ENCODE measurements around the gene TSC22D2. TPM values are rescaled to one million over a fixed set of nuclear protein-coding genes. Genes with fewer than 3 reads are reported as not detected.

Gene TSC22D2
- total RNA-seq, 1 experiment from 2014 or later: 20.0 TPM

- Histone ChIP-seq H3K36me3 (ENCODE audit: control insufficient read depth in 1 of 2, insufficient read depth in 2 of 2, low read length in 2 of 2) (no peaks in the 10 kb centered on the region), H4K20me1 (ENCODE audit: insufficient read depth) (peaks cover 16% of the 10 kb centered on the region; the same call in 1 of the 2 replicates), H3K9me3 (ENCODE audit: control insufficient read depth in 1 of 2, insufficient read depth in 1 of 2, low read depth in 1 of 2, low read length in 2 of 2) (no peaks in the 10 kb centered on the region), H3K4me1 (ENCODE audit: control insufficient read depth in 1 of 2, insufficient read depth in 2 of 2, low read length in 2 of 2) (peaks cover 7 to 23% of the 10 kb centered on the region in 2 experiments), H3K9ac (ENCODE audit: low read length) (no peak overlapping the region), H3K4me2 (ENCODE audit: low read length) (no peak overlapping the region), H3K4me3 (replicated peaks in 1 of 2; ENCODE audit: low read depth in 1 of 2, low read length in 2 of 2) (no peak overlapping the region), H3K9me2 (ENCODE audit: insufficient read depth) (no peaks in the 10 kb centered on the region), H3K79me2 (ENCODE audit: insufficient read depth, low read length) (peaks cover 91% of the 10 kb centered on the region), H3K27me3 (ENCODE audit: insufficient read depth, low read length) (no peaks in the 10 kb centered on the region), H2AFZ (ENCODE audit: low read depth, low read length, poor library complexity, severe bottlenecking) (no peak overlapping the region), H3K27ac (ENCODE audit: low read depth, low read length) (no peak overlapping the region)
- no TSS peak for BruUV-seq (replicated peaks)
- ChIA-PET CTCF (no interaction called here), POLR2A (no interaction called here), RAD21 (ENCODE audit: low non-redundant PET in 1 of 2, low total read pairs in 2 of 2, uncharacterized antibody in 2 of 2, unreplicated experiment in 2 of 2) (no interaction called here)
- intact Hi-C loops (cut with micrococcal nuclease): no loop called here
- ATAC-seq (no peak), DNase-seq (ENCODE audit: low read depth, low spot score) (no peak)
- no peak for TF ChIP-seq RAD21 (IDR thresholded peaks at IDR 0.05; ENCODE audit: low read depth)
Observed at GRCh38 chr3:150451329-150452048, 43.4 kb downstream of the TSC22D2 start.

DNA sequence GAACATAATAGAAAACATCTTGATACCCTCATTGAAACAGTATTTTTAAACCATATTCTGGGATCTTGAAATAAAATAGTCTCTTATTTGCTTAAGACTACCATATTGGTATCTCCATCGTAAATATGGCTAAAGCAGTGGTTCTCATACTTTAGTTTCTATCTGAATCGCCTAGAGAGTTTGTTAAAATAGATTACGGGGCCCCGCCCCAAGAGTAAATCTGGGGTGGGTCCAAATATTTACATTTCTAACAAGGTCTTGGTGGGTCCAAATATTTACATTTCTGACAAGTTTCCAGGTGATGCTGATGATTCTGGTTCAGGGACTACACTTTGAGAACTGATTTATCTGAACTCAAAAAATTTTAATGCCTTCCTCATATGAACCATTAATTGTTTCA is 45.3 kb downstream of the TSC22D2 start:
- CTCF ChIA-PET: no interaction called here
- H3K4me3 ChIP-seq (replicated peaks in 1 of 2; ENCODE audit: low read depth in 1 of 2, low read length in 2 of 2): no peak overlapping the region
- ATAC-seq: no peak
- H4K20me1 ChIP-seq (ENCODE audit: insufficient read depth): peaks cover 12% of the 10 kb centered on the region; the same call in 1 of the 2 replicates
- H3K9me3 ChIP-seq (ENCODE audit: control insufficient read depth in 1 of 2, insufficient read depth in 1 of 2, low read depth in 1 of 2, low read length in 2 of 2): no peaks in the 10 kb centered on the region
- BruUV-seq (replicated peaks): no TSS peak
- no peak for TF ChIP-seq SIN3A (IDR thresholded peaks at IDR 0.05; ENCODE audit: low read depth)
- TF ChIP-seq FOSL1 (IDR thresholded peaks at IDR 0.05; ENCODE audit: low read depth): no peak
- TF ChIP-seq CEBPB (IDR thresholded peaks at IDR 0.05; ENCODE audit: low read depth): no peak
- TF ChIP-seq, protein P1, sequence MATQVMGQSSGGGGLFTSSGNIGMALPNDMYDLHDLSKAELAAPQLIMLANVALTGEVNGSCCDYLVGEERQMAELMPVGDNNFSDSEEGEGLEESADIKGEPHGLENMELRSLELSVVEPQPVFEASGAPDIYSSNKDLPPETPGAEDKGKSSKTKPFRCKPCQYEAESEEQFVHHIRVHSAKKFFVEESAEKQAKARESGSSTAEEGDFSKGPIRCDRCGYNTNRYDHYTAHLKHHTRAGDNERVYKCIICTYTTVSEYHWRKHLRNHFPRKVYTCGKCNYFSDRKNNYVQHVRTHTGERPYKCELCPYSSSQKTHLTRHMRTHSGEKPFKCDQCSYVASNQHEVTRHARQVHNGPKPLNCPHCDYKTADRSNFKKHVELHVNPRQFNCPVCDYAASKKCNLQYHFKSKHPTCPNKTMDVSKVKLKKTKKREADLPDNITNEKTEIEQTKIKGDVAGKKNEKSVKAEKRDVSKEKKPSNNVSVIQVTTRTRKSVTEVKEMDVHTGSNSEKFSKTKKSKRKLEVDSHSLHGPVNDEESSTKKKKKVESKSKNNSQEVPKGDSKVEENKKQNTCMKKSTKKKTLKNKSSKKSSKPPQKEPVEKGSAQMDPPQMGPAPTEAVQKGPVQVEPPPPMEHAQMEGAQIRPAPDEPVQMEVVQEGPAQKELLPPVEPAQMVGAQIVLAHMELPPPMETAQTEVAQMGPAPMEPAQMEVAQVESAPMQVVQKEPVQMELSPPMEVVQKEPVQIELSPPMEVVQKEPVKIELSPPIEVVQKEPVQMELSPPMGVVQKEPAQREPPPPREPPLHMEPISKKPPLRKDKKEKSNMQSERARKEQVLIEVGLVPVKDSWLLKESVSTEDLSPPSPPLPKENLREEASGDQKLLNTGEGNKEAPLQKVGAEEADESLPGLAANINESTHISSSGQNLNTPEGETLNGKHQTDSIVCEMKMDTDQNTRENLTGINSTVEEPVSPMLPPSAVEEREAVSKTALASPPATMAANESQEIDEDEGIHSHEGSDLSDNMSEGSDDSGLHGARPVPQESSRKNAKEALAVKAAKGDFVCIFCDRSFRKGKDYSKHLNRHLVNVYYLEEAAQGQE (IDR thresholded peaks at IDR 0.05; ENCODE audit: low read depth): no peak
- TF ChIP-seq JUND (IDR thresholded peaks at IDR 0.05): no peak
- TF ChIP-seq, protein P2, sequence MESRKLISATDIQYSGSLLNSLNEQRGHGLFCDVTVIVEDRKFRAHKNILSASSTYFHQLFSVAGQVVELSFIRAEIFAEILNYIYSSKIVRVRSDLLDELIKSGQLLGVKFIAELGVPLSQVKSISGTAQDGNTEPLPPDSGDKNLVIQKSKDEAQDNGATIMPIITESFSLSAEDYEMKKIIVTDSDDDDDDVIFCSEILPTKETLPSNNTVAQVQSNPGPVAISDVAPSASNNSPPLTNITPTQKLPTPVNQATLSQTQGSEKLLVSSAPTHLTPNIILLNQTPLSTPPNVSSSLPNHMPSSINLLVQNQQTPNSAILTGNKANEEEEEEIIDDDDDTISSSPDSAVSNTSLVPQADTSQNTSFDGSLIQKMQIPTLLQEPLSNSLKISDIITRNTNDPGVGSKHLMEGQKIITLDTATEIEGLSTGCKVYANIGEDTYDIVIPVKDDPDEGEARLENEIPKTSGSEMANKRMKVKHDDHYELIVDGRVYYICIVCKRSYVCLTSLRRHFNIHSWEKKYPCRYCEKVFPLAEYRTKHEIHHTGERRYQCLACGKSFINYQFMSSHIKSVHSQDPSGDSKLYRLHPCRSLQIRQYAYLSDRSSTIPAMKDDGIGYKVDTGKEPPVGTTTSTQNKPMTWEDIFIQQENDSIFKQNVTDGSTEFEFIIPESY (IDR thresholded peaks at IDR 0.05; ENCODE audit: extremely low read depth, insufficient replicate concordance, low read length): no peak
- TF ChIP-seq POLR2AphosphoS5 (IDR thresholded peaks at IDR 0.05; ENCODE audit: low read depth, low read length): no peak
- TF ChIP-seq ZNF274 (IDR thresholded peaks at IDR 0.05; ENCODE audit: low read depth, low read length): no peak
- TF ChIP-seq, protein P3, sequence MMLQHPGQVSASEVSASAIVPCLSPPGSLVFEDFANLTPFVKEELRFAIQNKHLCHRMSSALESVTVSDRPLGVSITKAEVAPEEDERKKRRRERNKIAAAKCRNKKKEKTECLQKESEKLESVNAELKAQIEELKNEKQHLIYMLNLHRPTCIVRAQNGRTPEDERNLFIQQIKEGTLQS (IDR thresholded peaks at IDR 0.05): no peak
- TF ChIP-seq YY1 (IDR thresholded peaks at IDR 0.05; ENCODE audit: extremely low read depth, insufficient replicate concordance, low read depth, low read length): no peak
- no peak for TF ChIP-seq ELF1 (IDR thresholded peaks at IDR 0.05; ENCODE audit: borderline replicate concordance, low read depth)
- TF ChIP-seq, protein P4, sequence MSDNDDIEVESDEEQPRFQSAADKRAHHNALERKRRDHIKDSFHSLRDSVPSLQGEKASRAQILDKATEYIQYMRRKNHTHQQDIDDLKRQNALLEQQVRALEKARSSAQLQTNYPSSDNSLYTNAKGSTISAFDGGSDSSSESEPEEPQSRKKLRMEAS (IDR thresholded peaks at IDR 0.05): no peak
- H2AFZ ChIP-seq (ENCODE audit: low read depth, low read length, poor library complexity, severe bottlenecking): no peak overlapping the region
- RAD21 ChIA-PET (ENCODE audit: low non-redundant PET in 1 of 2, low total read pairs in 2 of 2, uncharacterized antibody in 2 of 2, unreplicated experiment in 2 of 2): no interaction called here
- DNase-seq (ENCODE audit: low read depth, low spot score): no peak
- peaks cover 0 to 4% of the 10 kb centered on the region in 2 experiments; a peak in 2 of 4 replicates for H3K36me3 ChIP-seq (ENCODE audit: control insufficient read depth in 1 of 2, insufficient read depth in 2 of 2, low read length in 2 of 2)
- intact Hi-C loops (cut with micrococcal nuclease): no loop called here
- peaks cover 0 to 5% of the 10 kb centered on the region in 2 experiments; a peak in 2 of 4 replicates for H3K4me1 ChIP-seq (ENCODE audit: control insufficient read depth in 1 of 2, insufficient read depth in 2 of 2, low read length in 2 of 2)
- POLR2A ChIA-PET: no interaction called here
- H3K79me2 ChIP-seq (ENCODE audit: insufficient read depth, low read length): peaks cover 78% of the 10 kb centered on the region
- no peak overlapping the region for H3K4me2 ChIP-seq (ENCODE audit: low read length)
- H3K9me2 ChIP-seq (ENCODE audit: insufficient read depth): no peaks in the 10 kb centered on the region
- H3K27ac ChIP-seq (ENCODE audit: low read depth, low read length): no peak overlapping the region
- no peaks in the 10 kb centered on the region for H3K27me3 ChIP-seq (ENCODE audit: insufficient read depth, low read length)
- no peak overlapping the region for H3K9ac ChIP-seq (ENCODE audit: low read length)

All from HCT116 (cell line).